NCI-H1105 treated with DMSO at 0.1 percent for 48 hours (cell line): Measurements from ENCODE around the gene SPRTN.
"Not testable (repeated sequence)": the region's sequence is repeated elsewhere in the genome, so short reads cannot be mapped to it uniquely, and the experiment has no call there.

Experiments used
- DNase-seq: peaks from one replicate; lab custom pipeline; 2025; lab: John Stamatoyannopoulos, UW

The SPRTN gene

DNA sequence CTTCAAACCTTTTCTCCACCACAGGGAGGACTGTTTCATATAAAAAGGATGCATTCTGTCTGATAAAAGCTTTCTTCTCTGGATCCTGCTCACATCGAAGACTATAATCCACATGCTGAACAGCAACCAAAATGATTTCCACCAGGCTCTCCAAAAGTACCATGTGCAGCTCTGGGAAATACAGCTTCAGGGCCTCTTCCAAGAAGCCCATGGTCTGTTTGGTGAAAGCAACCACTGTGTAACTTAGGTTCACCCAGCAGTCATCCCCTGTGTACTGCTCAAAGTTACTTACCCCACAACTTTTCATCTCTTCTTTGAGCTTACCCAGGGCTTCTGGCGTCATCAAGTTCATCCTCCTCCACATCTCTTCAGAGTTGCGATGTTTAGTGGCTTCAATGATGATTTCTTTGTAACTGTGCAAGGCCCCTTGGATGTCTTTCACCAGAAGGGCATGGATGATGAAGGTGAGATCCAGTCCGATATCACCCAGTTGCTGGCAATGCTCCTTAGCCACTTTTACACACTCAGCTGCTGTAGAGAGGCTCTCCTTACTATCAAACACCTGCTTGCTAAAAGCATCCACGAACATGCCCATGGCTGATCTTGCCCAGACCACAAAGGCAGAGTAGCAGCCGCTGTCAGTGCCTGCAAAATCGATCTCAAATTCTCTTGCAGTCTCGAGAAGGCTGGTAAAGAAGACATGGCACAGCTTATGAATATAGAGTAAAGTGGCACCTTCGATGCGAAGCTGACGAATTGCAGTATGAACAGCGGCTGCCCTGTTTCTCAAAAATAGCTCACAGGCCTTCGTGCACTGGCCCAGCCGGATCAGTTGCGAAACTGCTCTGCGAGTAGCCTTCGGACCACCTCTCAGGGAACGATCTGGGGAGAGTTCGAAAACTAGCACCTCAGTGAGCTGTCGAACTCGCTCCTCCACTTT lies 2.2 kb upstream of the SPRTN start:
- DNase-seq: peak; percentile 21

DNA sequence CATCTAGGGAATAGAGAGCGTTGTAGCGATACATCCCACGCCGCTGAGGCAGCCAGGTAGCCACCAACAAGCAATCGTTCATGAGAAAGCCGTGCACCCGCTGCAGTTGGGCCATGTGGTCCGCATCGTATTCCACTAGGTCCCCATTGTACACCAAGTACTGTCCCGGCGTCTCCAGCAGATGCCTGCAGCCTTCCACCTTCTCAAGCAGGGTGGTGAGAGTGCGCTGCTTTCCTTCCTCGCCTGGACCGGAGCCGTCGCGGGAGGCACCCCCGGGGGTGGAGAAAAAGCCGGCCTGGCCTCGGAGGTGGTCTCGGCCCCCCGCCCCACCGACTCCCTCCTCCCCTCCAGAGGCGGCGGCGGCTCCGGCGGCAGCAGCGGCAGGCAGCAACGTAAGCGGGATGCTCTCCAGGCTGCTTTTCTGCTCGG lies 1.0 kb upstream of the SPRTN start:
- no peak for DNase-seq

DNA sequence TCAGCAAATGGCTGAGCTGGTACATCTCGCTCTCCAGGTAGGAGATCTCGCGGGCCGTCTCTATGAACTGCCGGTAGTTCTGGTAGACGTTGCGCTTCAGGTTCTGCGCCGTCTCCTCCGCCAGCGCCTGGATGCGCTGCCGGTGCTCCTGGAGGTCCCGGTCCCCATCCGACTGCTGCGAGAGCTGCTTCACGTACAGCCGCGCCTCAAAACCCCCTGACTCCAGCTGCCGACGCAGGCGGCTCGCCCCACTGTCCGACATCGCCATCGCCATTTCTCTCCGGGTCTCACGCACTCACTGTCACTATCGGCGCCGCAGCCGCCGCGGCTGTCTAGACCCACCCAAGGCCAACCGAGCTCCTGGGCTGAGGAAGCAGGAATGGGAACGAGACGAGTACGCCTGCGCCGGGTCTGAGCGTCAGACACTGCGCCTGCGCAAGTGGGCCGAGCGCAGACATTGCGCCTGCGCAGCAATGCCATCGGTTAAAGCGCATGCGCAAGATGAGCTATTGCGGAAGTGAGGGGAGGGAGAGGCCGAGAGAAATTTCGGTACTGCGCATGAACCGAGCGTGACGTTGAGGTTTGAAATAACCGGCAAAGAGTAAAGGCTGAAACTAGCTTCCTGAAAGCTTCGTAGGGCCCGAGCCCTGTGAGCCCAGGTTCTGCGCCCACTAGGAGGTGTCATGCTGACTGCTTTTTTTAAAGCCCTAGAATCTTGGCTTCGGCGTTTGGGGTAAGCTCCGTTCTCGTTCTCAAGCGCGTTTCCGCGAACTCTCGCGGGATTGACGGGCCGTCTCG lies 422 bp upstream of the SPRTN start, which contains the start of gene EXOC8:
Gene EXOC8, minus strand, starts transcription at position 381 of the 798 bp plus-strand sequence. Its CDS starts 107 bp downstream, at position 274.
- peak; percentile 86 for DNase-seq

DNA sequence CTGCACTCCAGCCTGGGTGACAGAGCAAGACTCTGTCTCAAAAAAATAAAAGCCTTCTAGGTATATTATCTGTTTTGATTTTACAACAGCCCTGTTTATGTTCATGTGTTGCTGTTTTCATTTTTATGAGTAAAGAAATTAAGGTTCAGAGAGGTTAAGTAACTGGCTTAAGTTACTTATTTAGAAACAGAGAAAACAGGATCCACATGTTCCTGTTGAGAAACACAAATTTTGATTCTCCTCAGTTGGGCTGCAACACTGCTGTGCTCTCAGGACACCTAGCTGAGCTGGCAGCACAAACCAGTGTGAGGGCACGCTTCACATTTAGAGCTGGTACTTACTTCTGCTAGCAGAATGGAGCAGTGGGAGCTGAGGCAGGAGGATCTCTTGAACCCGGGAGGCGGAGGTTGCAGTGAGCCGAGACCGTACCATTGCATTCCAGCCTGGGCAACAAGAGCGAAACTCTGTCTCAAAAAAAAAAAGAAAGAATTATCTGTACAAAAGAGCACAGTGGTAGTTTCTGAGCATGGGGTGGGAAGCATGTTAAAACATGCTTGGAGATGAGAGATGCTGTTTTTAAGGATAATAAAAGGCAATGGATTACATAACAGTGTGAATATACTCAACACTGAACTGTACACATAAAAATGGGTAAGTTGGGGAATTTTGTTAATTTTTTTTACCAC lies 2.4 kb downstream of the SPRTN start:
- no peak for DNase-seq

DNA sequence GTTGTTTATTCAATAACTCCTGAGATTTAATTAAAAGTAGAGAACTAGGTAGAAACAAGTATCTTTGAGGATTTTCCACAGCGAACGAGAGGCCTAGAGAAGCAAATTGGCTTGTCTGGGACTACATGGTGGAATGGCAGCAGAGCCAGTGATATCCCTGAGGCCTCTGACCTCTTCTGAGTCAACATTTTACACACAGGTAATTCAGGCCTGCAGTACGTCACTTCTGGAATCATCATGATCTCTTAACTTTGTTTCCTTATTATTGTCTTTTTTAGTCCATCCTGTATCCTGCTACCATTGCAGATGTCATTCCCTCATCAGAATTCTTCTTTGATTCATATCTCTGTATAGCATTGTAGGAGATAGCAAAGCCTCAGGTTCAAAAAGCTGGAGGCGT lies 9.9 kb downstream of the SPRTN start:
- no peak for DNase-seq

DNA sequence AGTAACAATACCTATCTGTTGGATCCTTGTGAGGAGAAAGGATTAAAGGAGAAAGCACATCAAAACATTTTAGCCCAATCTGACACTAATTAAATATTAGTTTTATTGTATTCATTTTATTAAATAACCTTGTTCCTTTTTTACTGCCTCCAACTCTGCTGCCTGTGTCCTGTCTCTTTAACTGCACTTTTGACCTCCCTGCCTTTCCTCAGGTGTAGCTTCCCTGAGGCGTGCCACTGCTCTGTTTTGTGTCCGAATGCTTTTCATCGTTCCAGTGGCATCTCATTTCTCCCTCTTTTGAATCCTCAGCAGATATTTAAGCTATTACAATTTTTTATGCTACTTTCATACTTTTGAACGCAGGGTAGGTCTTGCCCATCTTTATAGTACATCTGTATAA lies 10.3 kb downstream of the SPRTN start:
- no peak for DNase-seq

DNA sequence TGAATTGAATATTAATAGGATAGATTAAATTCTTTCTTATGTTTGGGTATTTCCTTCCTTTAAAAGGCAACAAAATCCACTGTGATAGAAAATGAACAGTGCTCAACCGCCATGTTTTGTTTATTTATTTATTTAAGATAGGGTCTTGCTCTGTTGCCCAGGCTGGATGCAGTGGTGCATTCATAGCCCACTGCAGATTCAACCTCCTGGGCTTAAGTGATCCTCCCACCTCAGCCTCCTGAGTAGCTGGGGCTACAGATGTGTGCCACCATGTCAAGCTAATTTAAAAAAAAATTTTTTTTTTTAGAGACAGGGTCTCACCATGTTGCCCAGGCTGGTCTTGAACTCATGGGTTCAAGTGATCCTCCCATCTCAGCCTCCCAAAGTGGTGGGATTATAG lies 10.8 kb downstream of the SPRTN start:
- DNase-seq: not testable (repeated sequence)

DNA sequence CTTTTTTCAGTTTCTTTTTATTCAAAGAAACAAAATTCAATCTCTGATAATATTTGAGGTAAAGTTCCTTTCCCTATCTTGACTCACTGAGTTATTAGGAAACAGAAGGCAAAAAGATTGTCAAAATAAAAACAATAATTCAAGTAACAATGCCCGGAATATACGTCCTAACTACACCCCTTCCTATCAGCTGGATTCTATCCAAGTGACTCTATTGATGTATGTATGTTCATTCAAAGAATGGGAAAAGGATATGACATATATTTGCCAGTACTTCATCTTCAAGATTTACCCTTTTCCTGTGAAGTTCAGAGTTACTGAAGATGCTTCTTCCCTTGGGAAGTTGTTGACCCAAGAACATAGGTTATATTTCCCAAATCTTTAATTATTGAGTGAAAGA lies 13.7 kb downstream of the SPRTN start:
- no peak for DNase-seq

DNA sequence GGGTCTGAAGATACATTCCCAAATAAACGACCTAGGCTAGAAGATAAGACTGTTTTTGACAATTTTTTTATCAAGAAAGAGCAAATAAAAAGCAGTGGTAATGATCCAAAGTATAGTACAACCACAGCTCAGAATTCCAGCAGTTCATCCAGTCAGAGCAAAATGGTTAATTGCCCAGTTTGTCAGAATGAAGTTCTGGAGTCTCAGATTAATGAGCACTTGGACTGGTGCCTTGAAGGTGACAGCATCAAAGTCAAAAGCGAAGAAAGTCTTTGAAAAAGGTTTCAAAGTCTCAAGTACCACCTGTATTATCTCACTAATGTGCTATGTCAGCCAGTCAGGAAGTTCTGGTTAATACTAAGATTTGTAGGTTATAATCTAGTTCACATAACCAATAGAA lies 15.0 kb downstream of the SPRTN start:
- no peak for DNase-seq

DNA sequence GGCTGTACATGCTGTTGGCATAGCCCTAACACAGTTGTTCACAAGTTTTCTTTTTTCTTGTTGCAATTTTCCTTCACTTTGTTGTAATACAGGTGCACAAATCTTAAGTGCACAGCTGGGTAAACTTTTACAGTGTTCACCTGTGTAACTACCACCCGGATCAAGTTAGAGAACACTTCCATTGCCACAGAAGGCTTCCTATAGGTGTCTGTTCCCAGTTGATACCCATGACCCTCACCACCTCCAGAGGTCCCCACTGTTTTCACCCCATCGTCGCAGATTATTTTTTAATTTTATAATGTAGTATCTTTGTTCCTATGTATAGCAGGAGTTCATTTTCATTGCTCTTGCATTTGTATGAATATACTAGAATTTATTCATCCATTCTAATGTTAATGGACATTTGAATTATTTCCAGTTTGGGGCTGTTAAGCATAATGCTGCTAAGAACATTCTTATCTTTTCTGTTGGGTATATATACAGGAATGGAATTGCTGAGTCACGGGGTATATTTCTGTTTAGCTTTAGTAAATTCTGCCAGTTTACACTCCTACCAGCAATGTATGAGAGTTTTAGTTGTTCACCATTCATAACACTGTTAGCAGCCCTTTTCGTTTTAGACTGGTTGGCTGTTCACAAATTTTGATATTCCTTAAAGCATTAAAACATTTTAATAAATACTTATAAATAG lies 16.4 kb downstream of the SPRTN start:
- DNase-seq: no peak

DNA sequence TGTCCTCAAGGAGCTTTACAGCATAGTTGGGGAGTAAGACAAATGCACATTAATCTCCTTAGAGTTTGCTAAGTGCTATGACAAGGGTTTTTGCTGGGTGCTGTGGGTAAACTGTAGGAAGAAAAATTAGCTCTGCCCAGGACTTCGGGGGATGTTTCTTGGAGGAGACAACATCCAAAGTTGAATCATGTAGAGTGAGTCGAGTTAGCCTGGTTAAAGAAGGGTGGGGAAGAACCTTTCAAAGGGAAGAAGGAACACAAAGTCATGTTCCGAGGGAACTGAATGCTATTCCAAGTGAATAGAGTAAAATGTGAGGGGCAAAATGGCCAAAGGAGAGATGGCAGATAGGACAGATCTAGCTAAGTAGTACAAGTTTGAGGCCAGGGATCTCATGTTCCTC lies 17.1 kb downstream of the SPRTN start:
- no peak for DNase-seq

DNA sequence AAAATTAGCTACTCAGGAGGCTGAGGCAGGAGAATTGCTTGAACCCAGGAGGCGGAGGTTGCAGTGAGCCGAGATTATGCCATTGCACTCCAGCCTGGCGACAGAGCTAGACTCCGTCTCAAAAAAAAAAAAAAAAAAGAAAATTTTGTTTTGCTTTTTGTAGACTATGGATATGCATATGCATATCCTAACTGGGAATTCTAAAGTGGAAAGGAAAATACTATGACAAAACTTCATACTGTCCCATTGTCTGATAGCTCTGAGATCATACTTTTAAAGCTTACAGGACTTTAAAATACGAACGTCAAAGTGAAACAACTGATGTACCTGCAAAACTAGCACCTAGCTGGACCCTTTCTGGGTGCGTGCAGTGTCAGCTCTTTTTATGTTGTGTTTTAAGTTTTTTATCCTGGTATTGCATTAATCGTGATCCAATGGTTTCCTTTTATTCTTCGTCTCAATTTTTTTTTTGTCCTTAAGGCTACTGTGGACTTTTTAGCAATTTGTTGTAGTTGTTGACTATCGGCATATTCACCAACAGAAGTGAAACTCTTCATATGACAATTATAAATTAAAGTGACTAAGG lies 19.2 kb downstream of the SPRTN start:
- DNase-seq: no peak

DNA sequence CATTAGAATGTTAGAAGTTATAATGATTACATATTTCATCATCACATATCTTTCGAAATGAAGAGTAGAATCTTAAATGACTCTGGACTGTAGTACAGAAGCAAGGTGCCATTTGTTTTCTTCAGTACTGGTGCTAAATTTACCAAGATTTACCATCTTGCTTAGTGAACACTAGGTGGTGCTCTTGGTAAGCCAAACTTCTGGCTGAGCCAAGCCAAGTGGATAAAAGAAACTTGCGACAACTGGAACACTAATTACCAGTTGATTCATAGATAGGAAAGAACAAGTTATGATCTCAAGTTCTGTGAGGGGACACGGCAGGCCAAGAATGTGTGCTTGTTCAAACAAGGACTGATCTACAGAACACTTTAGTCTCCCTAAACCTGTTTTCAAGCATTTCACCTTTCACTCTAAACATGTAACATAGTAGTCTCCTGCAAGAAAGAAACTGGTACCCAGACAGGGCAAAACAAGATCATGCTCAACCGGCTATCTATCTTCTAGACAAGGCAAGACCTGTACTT lies 19.8 kb downstream of the SPRTN start:
- DNase-seq: peak; percentile 50

DNA sequence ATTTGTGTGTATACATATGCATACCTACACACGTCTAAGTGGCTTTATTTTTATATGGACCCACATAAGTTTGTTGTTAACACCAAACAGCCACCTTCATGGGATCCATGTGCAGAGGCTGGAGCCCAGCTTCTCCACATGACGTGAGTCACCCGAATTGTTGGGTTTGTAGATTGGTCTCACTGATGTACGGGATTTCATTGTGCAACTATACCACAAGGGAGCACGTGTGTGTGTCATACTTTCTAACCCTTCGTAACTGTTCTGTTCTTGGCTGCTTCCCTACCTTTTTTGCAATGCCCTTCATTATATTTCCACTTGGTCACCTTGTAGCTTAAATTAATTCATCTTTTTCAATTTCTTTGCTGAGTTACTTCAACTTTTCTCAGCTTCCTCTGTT lies 21.0 kb downstream of the SPRTN start:
- DNase-seq: no peak

DNA sequence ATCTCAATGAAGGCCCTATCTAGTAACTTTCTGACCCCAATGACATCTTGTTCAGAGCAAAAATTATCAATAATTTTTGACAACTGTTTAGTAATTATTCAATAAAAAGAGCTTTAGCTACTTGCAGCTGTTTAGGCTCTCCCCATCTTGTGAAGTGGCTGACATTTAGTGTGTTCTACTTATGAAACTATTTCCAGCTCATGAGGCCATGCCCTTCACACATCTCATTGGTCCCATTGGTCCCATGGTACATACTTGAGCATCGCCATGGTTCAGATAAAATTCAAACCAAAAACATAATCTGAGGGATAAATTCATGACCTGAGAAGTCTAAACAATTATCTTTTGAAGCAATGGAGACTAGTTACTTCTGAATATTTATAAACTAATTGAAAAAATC lies 24.2 kb downstream of the SPRTN start:
- DNase-seq: no peak

DNA sequence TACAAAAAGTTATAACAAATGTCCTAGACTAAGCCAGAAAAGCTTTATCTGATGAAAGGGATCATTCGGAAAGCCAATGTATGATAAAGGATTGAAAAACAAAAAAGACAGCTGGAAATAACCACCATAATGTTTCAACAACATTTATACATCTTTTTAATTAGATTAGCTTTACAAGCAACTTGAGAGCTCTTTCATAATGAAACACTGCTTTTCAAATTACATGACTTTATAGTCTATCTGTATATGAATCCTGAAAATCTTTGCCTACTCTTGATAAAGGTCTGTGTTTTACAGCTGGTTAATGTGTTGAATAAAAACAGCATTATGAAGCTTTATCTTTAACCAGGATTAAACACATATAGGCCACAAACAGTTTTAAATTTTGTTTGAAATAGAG lies 25.5 kb downstream of the SPRTN start:
- no peak for DNase-seq

DNA sequence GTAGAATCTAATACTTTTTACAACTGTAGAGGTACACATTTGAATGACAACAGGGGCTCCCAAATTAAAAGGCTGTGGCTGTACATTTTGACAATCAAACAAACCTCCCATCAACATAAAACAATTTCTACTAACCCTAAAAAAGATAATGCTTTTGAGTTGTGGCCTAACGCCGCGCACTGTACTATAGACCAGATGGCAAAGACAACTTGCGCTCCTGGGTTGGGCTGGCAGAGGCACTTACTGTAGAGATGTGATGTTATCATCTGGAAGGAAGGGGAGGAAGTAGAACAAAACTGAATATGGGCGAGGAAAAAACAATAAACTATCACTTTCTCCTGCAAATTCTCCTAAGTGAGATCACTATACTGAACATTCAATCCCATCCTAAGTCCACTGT lies 26.1 kb downstream of the SPRTN start:
- DNase-seq: no peak

DNA sequence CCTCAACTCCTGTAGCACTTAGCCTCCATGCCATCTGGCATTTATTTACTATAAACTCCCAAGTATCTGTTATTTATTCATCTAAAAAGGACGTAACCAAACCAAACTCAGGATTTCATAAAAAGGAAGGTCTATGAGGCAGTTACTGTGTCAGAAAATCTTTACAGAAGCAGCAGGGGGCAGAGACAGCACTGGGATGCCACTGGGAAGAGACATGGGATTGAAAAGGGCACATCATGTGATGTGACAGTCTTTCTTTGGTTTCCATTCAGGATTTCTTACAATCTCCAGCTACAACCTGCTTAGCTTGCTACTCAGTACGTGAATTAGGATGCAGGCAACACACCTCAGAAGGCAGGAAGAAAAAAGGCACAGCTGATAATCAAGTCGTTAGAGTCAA lies 31.2 kb downstream of the SPRTN start:
- DNase-seq: no peak

DNA sequence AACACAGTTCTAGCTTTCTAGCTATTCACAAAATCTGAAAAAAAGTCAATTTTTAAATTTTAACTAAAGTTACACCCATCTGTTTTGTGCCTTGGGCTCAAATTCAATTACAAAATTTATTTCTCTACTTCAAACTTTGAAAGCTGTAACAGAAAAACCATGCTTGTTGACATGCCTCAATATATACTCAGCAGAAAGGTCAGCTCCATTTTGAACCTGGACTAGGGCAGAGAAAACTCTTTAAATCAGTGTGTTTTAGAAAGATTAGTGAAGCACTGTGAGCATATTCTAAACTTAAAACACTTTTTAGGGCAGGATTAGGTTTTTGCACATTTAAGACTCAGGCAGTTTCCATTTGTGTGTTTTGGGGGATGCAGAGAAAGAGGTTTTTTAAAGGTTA lies 34.4 kb downstream of the SPRTN start:
- no peak for DNase-seq

DNA sequence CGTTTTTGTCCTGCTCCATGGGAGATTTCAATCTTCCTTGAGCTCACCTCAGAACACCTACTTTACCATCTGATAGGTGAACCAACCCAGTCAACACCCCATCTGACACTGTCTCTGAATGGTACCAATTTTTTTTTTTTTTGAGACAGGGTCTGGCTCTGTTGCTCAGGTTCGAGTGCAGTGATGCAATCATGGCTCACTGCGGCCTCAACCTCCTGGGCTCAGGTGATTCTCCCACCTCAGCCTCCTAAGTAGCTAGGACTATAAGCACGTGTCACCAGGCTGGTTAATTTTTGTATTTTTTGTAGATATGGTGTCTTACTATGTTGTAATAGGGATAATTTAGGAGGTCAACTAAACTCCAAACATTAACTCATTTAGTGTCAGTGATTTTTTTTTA lies 36.3 kb downstream of the SPRTN start:
- DNase-seq: no peak

DNA sequence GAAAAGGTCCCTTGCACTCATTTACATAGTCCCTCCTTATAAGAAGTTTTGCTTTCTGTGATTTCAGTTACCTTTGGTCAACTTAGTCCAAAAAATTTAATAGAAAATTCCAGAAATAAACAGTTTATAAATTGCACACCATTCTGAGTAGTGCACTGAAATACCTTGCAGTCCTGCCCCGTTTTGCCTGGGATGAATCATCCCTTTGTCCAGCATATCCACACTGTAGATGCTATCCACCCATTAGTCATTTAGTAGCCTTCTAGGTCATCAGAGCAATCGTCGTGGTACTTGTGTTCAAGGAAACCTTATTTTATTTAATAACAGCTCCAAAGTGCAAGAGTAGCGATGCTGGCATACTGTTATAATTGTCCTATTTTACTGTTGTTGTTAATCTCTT lies 38.0 kb downstream of the SPRTN start:
- no peak for DNase-seq
